ENCODE results near the gene LINC01488. TPM values are rescaled to one million over a fixed set of nuclear protein-coding genes. Genes with fewer than 3 reads are reported as not detected.

The LINC01488 gene
- total and polyA plus RNA-seq, 10 of the 15 experiments (the other 5 are each of a cell fraction or from before 2014, with no cell fraction given) = not detected

GRCh38 chr11:69509846-69510390 lies 28.5 kb downstream of the LINC01488 start:
- Histone ChIP-seq H3K27ac (ENCODE audit: control insufficient read depth, insufficient read depth) (no peak overlapping the region), H3K4me2 (ENCODE audit: control insufficient read depth, insufficient read depth) (no peak overlapping the region), H3K9ac (ENCODE audit: control insufficient read depth, insufficient read depth, low read length) (no peak overlapping the region), H3K36me3 (ENCODE audit: control insufficient read depth in 2 of 2, insufficient read depth in 2 of 2, low read length in 1 of 2) (no peaks in the 10 kb centered on the region), H4K20me1 (ENCODE audit: control insufficient read depth, insufficient read depth) (no peaks in the 10 kb centered on the region), H3K27me3 (replicated peaks in 1 of 2; ENCODE audit: control insufficient read depth in 2 of 2, insufficient read depth in 2 of 2, low read length in 1 of 2) (no peaks in the 10 kb centered on the region; a peak in 2 of 4 replicates), H2AFZ (ENCODE audit: control insufficient read depth, low read depth, low read length) (no peak overlapping the region), H3K9me3 (replicated peaks; ENCODE audit: control insufficient read depth, insufficient read depth, low read length) (no peaks in the 10 kb centered on the region; the same call in 2 of the 3 replicates), H3K4me1 (ENCODE audit: control insufficient read depth, insufficient read depth, low read length) (no peaks in the 10 kb centered on the region), H3K4me3 (no peak overlapping the region), H3K79me2 (ENCODE audit: control insufficient read depth, insufficient read depth, low read length) (no peaks in the 10 kb centered on the region)
- ChIA-PET CTCF (no interaction called here), POLR2A (no interaction called here), RAD21 (ENCODE audit: unreplicated experiment) (no interaction called here), SMC1A (ENCODE audit: uncharacterized antibody, unreplicated experiment) (no interaction called here)
- in situ Hi-C loops (cut with MboI) = no loop called here
- intact Hi-C loops (cut with micrococcal nuclease; ENCODE audit: unreplicated experiment) = no loop called here
- ATAC-seq = no peak
- no peak for DNase-seq (ENCODE audit: low read depth, low spot score)
- no peak for FAIRE-seq
- BruUV-seq (replicated peaks) = no TSS peak
- no peak for TF ChIP-seq RFX5 (IDR thresholded peaks at IDR 0.05; ENCODE audit: low read depth, low read length)
- no peak for TF ChIP-seq IKZF2 (IDR thresholded peaks at IDR 0.05)
- no peak for TF ChIP-seq IRF5 (IDR thresholded peaks at IDR 0.05; ENCODE audit: borderline replicate concordance)
- no peak for TF ChIP-seq KDM1A (IDR thresholded peaks at IDR 0.05; ENCODE audit: borderline replicate concordance)
- 45% methylated on average over 10 of the region's 10 CpGs for WGBS (ENCODE audit: insufficient coverage, insufficient replicate concordance, low lambda C conversion rate, missing lambda C conversion rate)

- Histone ChIP-seq H2AFZ (ENCODE audit: control insufficient read depth, low read depth, low read length) (no peak overlapping the region), H3K9ac (ENCODE audit: control insufficient read depth, insufficient read depth, low read length) (no peak overlapping the region), H4K20me1 (ENCODE audit: control insufficient read depth, insufficient read depth) (no peaks in the 10 kb centered on the region), H3K4me1 (ENCODE audit: control insufficient read depth, insufficient read depth, low read length) (no peaks in the 10 kb centered on the region), H3K27me3 (replicated peaks in 1 of 2; ENCODE audit: control insufficient read depth in 2 of 2, insufficient read depth in 2 of 2, low read length in 1 of 2) (no peaks in the 10 kb centered on the region; a peak in 2 of 4 replicates), H3K79me2 (ENCODE audit: control insufficient read depth, insufficient read depth, low read length) (no peaks in the 10 kb centered on the region), H3K4me2 (ENCODE audit: control insufficient read depth, insufficient read depth) (no peak overlapping the region), H3K4me3 (no peak overlapping the region), H3K27ac (ENCODE audit: control insufficient read depth, insufficient read depth) (no peak overlapping the region), H3K36me3 (ENCODE audit: control insufficient read depth in 2 of 2, insufficient read depth in 2 of 2, low read length in 1 of 2) (no peaks in the 10 kb centered on the region), H3K9me3 (replicated peaks; ENCODE audit: control insufficient read depth, insufficient read depth, low read length) (peaks cover 1% of the 10 kb centered on the region; the same call in 1 of the 3 replicates)
- POLR2A ChIA-PET = no interaction called here
- SMC1A ChIA-PET (ENCODE audit: uncharacterized antibody, unreplicated experiment) = no interaction called here
- CTCF ChIA-PET = no interaction called here
- in situ Hi-C loops (cut with MboI) (no loop called here), intact Hi-C loops (cut with micrococcal nuclease; ENCODE audit: unreplicated experiment) (no loop called here)
- no peak for FAIRE-seq
- no peak for DNase-seq (ENCODE audit: low read depth, low spot score)
- RAD21 ChIA-PET (ENCODE audit: unreplicated experiment) = no interaction called here
- no TSS peak for BruUV-seq (replicated peaks)
- 22% methylated on average over 14 of the region's 14 CpGs for WGBS (ENCODE audit: insufficient coverage, insufficient replicate concordance, low lambda C conversion rate, missing lambda C conversion rate)
- no peak for ATAC-seq
- TF ChIP-seq CHD4 (IDR thresholded peaks at IDR 0.05) (no peak), TAF1 (IDR thresholded peaks at IDR 0.05; ENCODE audit: borderline replicate concordance, low read depth, low read length) (no peak), RELA (IDR thresholded peaks at IDR 0.05; ENCODE audit: borderline replicate concordance, partially characterized antibody) (no peak), HDAC2 (IDR thresholded peaks at IDR 0.05) (no peak), RB1 (IDR thresholded peaks at IDR 0.05; ENCODE audit: borderline replicate concordance) (no peak), CEBPZ (IDR thresholded peaks at IDR 0.05; ENCODE audit: low read depth, low read length) (no peak)
Measured at GRCh38 chr11:69510471-69511357, 29.3 kb downstream of the LINC01488 start.
